Muscle of back (tissue), 11 donors: ENCODE measurements around the gene THBS3. TPM values are rescaled to one million over a fixed set of nuclear protein-coding genes. Genes with fewer than 3 reads are reported as not detected.
"Not testable (repeated sequence)": the region's sequence is repeated elsewhere in the genome, so short reads cannot be mapped to it uniquely, and the experiment has no call there.

Experiments used
- DNase-seq, 3 donors: peaks; one replicate each; pipeline versions ENCODE4 v3.0.0 to v3.0.0-alpha.2; 2013
- polyA plus RNA-seq, 10 donors: library from polyadenylated mRNA; unstranded; fragments of 120-200 nt; gene quantifications; one replicate each; pipeline ENCODE4 v1.2.1, GENCODE V29; 2013; ENCODE audit not compliant: insufficient read length in 10 of 10

The THBS3 gene
- polyA plus RNA-seq, 10 donors: 48.6 to 97.0 (median 68.0) TPM

DNA sequence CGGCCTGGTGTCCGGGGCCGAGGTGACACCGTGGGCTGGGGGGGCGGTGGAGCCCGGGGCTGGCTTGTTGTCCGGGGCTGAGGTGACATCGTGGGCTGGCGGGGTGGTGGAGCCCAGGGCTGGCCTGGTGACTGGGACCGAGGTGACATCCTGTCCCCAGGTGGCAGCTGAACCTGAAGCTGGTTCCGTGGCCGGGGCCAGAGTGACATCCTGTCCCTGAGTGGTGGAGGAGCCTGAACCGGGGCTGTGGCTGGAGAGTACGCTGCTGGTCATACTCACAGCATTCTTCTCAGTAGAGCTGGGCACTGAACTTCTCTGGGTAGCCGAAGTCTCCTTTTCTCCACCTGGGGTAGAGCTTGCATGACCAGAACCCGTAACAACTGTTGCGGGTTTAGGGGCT lies 15.8 kb downstream of the THBS3 start:
- no peak for DNase-seq

DNA sequence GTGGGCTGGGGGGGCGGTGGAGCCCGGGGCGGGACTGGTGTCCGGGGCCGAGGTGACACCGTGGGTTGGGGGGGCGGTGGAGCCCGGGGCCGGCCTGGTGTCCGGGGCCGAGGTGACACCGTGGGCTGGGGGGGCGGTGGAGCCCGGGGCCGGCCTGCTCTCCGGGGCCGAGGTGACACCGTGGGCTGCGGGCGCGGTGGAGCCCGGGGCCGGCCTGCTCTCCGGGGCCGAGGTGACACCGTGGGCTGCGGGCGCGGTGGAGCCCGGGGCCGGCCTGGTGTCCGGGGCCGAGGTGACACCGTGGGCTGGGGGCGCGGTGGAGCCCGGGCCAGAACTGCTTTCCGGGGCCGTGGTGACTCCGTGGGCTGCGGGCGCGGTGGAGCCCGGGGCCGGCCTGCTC lies 17.8 kb downstream of the THBS3 start:
- DNase-seq: not testable (repeated sequence)

DNA sequence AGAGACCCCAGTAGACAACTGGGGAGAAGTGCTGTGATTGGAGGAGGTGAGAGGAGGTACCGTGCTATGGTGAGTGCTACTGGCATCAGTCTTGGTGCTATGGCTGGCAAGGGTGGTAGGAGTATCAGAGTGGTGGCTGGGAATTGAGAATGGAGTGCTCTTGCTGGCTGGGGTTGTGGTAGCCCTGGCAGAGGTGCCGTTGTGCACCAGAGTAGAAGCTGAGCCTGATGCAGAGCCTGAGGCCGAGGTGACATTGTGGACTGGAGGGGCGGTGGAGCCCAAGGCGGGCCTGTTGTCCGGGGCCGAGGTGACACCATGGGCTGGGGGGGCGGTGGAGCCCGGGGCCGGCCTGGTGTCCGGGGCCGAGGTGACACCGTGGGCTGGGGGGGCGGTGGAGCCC lies 19.4 kb downstream of the THBS3 start:
- no peak for DNase-seq

DNA sequence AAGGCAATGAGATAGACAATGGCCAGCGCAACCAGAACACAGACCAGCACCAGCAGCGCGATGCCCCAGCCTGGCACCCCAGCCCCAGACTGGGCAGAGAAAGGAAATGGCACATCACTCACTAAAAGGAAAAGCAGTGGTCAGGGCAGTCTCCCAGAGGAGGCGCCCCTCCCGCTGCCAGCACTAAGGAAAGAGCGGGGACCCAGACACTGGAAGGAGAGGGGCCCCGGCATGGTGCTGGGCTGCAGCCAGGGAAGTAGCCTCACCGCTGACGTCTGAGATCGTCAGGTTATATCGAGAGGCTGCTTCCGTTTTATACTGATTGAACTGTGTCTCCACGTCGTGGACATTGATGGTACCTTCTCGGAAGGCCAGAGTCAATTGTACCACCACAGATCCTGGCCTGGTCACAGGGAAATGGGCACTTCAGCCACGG lies 20.2 kb downstream of the THBS3 start:
- no peak for DNase-seq

DNA sequence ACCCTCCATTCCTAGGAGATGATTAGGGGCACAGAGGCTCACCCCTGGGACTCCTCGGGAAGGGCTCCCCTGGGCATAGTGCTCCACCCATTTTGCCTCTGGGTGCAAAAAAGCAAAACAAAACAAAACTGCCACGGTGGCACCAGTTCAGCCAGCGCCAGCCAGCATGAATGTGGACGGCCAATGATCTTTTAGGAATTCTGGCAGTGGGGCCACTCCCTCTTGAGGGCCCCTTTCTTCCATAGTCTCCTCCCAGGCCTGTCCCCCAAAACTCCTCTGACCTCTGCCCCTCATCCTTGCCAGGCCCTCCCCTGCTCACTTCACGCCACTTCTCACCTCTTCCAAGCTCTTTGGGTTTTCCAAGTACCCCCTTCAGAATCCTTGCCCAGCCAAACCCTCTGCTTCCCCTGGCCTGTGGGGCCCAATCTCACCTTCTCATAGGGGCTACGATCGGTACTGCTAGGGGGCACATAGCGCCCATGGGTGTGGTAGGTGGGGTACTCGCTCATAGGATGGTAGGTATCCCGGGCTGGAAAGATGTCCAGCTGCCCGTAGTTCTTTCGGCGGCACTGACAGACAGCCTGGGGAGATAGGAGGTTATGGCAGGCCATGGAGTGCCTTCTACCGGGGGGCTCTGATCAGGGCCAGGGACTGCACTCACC lies 20.8 kb downstream of the THBS3 start:
- DNase-seq: no peak

DNA sequence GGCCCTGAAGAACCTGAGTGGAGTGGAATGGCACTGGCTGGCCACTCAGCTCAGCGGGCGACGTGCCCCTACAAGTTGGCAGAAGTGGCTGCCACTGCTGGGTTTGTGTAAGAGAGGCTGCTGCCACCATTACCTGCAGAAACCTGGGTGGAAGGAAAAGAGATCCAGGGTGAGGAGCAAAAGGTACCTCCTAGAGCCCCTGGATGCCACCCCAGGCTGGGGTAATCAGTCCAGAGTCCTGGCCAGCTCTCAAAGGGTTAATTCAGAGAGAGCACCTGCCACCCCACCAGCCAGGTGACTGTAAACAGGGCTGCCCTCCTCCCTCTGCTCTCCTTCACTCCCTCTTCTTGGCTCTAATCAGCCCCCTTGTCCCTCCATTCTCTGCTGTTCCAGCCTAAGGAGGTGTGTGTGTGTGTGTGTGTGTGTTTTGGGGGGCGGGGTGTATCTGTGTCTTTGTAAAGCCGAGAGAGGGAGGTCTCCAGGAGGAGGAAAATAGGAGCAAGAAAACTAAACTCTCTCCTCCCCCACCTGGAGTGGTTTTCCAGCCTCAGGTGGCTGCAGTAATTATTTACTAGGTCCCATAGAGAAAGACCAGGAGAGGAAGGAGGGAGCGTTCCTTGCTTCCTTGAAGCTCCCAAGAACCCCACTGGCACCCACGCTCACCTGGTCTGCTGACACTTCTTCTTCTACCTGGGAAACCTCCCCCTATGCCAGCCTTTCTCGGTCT lies 21.5 kb downstream of the THBS3 start:
- DNase-seq: no peak

DNA sequence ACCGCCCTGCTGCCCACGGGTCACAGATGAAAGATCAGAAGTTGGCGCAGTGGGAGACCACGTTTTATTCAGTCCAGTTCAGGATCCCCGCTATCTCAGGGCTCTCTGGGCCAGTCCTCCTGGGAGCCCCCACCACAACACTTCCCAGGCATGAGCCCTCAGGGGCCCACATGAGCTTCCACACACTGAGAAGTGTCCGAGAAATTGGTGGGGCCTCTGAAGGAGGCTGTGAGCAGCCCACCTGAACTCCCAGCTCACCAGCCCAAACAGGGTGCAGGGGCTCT lies 22.0 kb downstream of the THBS3 start:
- DNase-seq: no peak

DNA sequence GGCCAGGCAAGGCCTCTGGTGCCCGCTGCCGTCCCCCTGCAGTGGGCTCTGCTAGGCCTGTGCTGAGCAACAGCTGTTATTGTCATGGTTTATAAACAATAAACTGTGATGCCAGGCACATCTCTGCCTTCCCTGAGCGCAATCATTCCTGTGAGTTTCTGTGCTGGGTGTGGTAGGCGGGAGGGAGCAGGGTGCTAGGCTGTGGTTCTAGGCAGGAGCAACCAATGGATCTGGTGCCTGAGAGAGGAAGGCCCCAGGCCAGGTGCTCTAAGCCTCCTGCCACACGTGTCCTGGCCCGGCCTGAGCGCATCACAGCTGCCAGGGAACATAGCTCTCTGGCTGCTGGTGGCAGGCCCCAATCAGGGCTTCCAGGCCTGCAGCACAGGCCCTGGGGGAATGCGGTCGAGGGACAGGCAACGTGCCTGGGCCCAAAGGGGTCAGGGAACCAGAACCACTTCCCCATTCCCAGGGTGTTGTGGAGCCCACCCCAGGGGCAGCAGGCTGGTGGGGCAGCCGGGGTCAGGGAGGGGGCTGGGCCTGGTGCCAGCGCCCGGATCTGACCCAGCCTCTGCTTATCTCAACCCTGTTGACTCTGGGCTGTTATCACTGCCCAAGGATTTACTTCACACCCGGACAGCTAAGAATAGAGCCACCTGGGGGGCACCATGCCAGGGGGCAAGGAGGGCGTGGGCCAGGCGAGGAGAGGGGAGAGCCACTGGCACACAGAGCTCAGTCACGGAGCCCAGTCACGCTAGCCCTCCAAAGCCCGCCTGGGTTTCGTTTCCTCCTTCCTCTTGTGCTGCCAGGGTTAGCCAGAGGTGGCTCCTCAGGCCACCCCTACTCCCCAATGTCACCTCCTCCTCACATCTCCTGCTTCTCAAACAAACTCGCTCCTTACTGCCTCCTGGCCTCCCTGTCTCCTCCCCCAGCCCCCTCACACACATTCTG lies 22.6 kb downstream of the THBS3 start:
- DNase-seq: peak in 1 of 3 donors; percentile 60

- DNase-seq: no peak
These were observed 23.3 kb downstream of the THBS3 start for GRCh38 chr1:155184351-155184811.

DNA sequence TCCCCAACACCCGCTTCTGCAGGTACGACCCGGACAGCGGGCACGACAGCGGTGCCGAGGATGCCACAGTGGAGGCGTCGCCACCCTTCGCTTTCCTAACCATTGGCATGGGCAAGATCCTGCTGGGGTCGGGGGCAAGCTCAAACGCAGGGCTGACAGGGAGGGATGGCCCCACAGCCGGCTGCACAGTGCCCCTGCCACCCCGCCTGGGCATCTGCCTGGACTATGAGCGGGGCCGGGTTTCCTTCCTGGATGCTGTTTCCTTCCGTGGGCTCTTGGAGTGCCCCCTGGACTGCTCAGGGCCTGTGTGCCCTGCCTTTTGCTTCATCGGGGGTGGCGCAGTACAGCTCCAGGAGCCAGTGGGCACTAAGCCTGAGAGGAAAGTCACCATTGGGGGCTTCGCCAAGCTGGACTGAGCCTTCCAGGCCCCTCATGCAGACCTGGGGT lies 23.9 kb downstream of the THBS3 start:
- DNase-seq: no peak

- DNase-seq: no peak
These were observed 25.6 kb downstream of the THBS3 start for GRCh38 chr1:155182052-155182550.

DNA sequence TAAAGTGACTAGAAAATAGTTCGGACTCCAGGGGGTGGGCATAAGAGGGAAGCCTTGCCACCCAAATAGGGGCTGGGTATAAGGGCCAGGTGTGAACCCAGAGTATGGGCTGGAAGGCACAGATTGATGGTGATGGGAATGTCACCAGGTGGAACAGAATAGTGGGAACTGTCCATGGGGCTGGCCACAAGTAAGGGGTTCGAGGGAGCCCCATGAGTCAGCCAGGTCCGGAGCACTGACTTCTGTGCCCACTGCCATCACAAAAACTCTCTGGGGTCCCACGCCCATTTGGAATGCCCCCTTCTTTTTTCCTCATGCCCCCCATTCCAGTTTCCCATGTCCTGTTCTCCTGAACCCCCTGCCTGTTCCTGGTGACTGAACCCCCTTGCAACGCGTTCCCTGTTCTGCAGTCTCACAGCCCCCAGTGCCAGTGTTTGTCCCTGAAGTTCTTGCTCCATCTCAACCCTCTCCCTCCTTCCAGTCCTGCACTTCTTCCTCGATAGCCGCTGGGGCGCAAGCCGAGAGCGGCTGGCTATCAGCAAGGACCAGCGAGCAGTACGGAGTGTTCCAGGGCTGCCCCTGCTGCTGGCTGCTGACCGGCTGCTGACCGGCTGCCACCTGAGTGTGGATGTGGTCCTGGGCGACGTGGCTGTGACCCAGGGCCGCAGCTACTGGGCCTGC lies 26.2 kb downstream of the THBS3 start:
- DNase-seq: no peak

GRCh38 chr1:155179112-155180031 lies 28.3 kb downstream of the THBS3 start:
- DNase-seq: no peak

DNA sequence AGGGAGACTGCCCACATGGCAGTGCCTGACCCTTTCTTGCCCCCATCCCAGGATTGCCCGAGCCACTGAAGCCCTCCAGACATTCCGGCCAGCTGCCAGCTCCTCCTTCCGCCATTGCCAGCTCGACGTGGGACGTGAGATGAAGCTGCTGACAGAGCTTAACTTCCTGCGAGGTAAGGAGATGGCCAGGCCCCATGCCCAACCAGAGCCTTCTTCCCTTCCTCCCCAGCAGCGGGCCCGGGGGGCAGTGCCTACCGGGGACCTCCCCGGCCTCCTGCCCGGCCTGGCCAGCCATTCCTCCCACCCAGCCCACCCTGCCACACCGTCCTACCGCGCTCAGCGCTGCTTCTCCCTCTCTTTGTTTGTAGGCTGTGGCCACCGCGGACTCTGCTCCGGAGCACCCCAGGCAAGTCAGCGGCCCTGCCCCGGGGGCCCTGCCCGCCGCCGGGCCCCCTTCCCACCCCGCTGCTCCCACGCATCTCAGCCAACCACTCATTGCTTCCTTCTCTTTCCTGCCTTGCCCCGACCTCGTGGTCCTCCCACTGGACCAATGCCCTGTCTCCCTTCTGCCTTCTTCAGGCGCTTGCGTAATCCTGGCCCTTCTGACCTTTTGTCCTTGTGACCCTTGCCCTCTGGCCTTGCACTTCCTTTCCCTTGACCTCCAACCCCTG lies 29.1 kb downstream of the THBS3 start:
- DNase-seq: no peak

DNA sequence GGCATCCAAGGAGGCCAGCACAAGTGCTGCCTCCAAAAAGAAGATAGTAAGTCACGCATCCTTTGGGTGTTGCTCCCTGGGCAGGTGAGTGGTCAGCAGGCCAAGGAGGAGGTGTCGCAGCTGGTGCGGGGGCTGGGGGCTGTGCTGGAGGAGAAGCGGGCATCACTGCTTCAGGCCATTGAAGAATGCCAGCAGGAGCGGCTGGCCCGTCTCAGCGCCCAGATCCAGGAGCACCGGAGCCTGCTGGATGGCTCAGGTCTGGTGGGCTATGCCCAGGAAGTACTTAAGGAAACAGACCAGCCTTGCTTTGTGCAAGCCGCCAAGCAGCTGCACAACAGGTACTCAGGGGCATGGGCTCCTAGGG lies 29.8 kb downstream of the THBS3 start:
- DNase-seq: no peak

- no peak for DNase-seq
These were observed 30.3 kb downstream of the THBS3 start for GRCh38 chr1:155177192-155177917.

DNA sequence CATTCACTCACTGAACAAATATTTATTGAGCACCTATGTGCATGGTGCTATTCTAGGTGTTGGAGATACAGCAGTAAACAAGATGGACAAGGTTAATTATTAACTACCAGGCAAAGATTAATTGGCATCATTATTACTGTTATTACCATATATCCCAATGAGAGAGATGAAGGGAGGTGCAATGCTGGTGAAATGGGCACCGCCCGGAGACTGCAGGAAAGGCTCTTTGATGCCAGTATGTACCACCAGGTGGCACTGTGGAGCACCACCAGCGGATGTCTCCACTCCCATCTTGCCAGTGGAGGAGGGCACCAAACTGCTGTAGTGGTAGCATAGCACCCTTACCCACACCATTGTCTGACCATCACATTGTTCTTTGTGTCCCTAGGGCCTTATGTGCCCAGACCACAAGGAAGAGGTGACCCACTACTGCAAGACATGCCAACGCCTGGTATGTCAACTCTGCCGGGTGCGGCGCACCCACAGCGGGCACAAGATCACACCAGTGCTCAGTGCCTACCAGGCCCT lies 31.1 kb downstream of the THBS3 start:
- DNase-seq: peak; percentile 59 to 80 (median 79)

GRCh38 chr1:155175927-155176371 lies 31.7 kb downstream of the THBS3 start:
- no peak for DNase-seq
